GM12878 (cell line): ENCODE data around the gene PRKN.

Experiments used
- CBX5 ChIP-seq: sonication (generic); IDR thresholded peaks from 2 replicates; pipeline ENCODE4 v1.6.1; 2016; ENCODE audit warnings: low read depth, moderate library complexity, mild to moderate bottlenecking, inconsistent platforms
- FOXM1 ChIP-seq: IDR thresholded peaks from 2 replicates; pipeline ENCODE4 v1.6.1; 2012; ENCODE audit warnings: low read depth, mild to moderate bottlenecking, inconsistent platforms, low read length, moderate library complexity
- POLR2A ChIP-seq: IDR thresholded peaks from 2 replicates; pipeline ENCODE4 v1.6.1; 2011; ENCODE audit warnings: low read depth, mild to moderate bottlenecking, low read length
- SRF ChIP-seq, 2 experiments: IDR thresholded peaks; 2 replicates each; pipeline ENCODE4 v1.6.1; 2011; ENCODE audit warnings: low read depth in 2 of 2, low read length in 2 of 2, mild to moderate bottlenecking in 1 of 2, moderate library complexity in 1 of 2
- TF ChIP-seq, protein P1 (sequence below): fragments of 450-650 bp; IDR thresholded peaks from 2 replicates; pipeline ENCODE4 v1.6.1; 2017; ENCODE audit warnings: antibody characterized with exemption, mild to moderate bottlenecking, moderate library complexity
- TF ChIP-seq, protein P2 (sequence below), 3 experiments: IDR thresholded peaks in 2 of 3; conservative IDR thresholded peaks in 1 of 3; 2 replicates each; pipeline ENCODE4 v1.5.1; 2011; ENCODE audit warnings: low read depth in 3 of 3, low read length in 3 of 3, mild to moderate bottlenecking in 3 of 3, control low read depth in 2 of 3, moderate library complexity in 2 of 3, inconsistent platforms in 1 of 3, mixed read lengths in 1 of 3; ENCODE audit not compliant: control insufficient read depth in 2 of 3, insufficient read depth in 1 of 3; ENCODE audit errors: extremely low read depth in 1 of 3
- TF ChIP-seq, protein P3 (sequence below): IDR thresholded peaks from 2 replicates; pipeline ENCODE4 v1.6.1; 2012; ENCODE audit warnings: mild to moderate bottlenecking, low read depth, low read length
- TF ChIP-seq, protein P4 (sequence below): IDR thresholded peaks from 2 replicates; pipeline ENCODE4 v1.6.1; 2011; ENCODE audit warnings: low read depth, mild to moderate bottlenecking, low read length, moderate library complexity, borderline replicate concordance; ENCODE audit errors: extremely low read depth

DNA sequence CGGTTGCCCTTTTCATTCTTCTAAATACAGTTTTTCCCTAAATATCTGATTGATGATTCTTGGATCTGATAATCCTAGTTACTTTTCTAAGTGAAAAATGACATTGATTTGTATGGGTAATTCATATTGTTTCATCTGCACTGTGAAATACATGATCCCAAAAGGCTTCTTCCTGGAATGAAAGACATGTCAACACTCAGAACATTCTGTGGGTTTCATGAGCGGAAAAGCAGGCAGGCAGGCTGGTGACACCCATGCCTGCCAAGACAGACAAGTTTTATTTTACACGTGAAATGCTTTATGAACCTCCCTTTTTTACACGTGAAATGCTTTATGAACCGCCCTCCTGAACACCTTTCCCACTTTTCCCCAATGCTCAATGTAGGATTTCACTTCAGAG lies 105.0 kb downstream of the PRKN start:
- TF ChIP-seq CBX5 (no peak), POLR2A (no peak), FOXM1 (no peak), SRF (IDR thresholded peaks at IDR 0.05; ENCODE audit: low read depth in 2 of 2, low read length in 2 of 2) (no peak)
- TF ChIP-seq, protein P1, sequence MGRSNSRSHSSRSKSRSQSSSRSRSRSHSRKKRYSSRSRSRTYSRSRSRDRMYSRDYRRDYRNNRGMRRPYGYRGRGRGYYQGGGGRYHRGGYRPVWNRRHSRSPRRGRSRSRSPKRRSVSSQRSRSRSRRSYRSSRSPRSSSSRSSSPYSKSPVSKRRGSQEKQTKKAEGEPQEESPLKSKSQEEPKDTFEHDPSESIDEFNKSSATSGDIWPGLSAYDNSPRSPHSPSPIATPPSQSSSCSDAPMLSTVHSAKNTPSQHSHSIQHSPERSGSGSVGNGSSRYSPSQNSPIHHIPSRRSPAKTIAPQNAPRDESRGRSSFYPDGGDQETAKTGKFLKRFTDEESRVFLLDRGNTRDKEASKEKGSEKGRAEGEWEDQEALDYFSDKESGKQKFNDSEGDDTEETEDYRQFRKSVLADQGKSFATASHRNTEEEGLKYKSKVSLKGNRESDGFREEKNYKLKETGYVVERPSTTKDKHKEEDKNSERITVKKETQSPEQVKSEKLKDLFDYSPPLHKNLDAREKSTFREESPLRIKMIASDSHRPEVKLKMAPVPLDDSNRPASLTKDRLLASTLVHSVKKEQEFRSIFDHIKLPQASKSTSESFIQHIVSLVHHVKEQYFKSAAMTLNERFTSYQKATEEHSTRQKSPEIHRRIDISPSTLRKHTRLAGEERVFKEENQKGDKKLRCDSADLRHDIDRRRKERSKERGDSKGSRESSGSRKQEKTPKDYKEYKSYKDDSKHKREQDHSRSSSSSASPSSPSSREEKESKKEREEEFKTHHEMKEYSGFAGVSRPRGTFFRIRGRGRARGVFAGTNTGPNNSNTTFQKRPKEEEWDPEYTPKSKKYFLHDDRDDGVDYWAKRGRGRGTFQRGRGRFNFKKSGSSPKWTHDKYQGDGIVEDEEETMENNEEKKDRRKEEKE, result no peak
- TF ChIP-seq, protein P2, sequence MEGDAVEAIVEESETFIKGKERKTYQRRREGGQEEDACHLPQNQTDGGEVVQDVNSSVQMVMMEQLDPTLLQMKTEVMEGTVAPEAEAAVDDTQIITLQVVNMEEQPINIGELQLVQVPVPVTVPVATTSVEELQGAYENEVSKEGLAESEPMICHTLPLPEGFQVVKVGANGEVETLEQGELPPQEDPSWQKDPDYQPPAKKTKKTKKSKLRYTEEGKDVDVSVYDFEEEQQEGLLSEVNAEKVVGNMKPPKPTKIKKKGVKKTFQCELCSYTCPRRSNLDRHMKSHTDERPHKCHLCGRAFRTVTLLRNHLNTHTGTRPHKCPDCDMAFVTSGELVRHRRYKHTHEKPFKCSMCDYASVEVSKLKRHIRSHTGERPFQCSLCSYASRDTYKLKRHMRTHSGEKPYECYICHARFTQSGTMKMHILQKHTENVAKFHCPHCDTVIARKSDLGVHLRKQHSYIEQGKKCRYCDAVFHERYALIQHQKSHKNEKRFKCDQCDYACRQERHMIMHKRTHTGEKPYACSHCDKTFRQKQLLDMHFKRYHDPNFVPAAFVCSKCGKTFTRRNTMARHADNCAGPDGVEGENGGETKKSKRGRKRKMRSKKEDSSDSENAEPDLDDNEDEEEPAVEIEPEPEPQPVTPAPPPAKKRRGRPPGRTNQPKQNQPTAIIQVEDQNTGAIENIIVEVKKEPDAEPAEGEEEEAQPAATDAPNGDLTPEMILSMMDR (IDR thresholded peaks at IDR 0.05 in 2 of 3, conservative IDR thresholded peaks at IDR 0.05 in 1 of 3; ENCODE audit: control insufficient read depth in 2 of 3, extremely low read depth in 1 of 3, insufficient read depth in 1 of 3, low read depth in 3 of 3, low read length in 3 of 3), result no peak
- TF ChIP-seq, protein P3, sequence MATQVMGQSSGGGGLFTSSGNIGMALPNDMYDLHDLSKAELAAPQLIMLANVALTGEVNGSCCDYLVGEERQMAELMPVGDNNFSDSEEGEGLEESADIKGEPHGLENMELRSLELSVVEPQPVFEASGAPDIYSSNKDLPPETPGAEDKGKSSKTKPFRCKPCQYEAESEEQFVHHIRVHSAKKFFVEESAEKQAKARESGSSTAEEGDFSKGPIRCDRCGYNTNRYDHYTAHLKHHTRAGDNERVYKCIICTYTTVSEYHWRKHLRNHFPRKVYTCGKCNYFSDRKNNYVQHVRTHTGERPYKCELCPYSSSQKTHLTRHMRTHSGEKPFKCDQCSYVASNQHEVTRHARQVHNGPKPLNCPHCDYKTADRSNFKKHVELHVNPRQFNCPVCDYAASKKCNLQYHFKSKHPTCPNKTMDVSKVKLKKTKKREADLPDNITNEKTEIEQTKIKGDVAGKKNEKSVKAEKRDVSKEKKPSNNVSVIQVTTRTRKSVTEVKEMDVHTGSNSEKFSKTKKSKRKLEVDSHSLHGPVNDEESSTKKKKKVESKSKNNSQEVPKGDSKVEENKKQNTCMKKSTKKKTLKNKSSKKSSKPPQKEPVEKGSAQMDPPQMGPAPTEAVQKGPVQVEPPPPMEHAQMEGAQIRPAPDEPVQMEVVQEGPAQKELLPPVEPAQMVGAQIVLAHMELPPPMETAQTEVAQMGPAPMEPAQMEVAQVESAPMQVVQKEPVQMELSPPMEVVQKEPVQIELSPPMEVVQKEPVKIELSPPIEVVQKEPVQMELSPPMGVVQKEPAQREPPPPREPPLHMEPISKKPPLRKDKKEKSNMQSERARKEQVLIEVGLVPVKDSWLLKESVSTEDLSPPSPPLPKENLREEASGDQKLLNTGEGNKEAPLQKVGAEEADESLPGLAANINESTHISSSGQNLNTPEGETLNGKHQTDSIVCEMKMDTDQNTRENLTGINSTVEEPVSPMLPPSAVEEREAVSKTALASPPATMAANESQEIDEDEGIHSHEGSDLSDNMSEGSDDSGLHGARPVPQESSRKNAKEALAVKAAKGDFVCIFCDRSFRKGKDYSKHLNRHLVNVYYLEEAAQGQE, result no peak
- TF ChIP-seq, protein P4, sequence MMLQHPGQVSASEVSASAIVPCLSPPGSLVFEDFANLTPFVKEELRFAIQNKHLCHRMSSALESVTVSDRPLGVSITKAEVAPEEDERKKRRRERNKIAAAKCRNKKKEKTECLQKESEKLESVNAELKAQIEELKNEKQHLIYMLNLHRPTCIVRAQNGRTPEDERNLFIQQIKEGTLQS, result no peak
